Lung microvascular endothelial cell (primary cell): Measurements from ENCODE around the gene ONECUT3. TPM values are rescaled to one million over a fixed set of nuclear protein-coding genes. Genes with fewer than 3 reads are reported as not detected.
"Not testable (repeated sequence)": the region's sequence is repeated elsewhere in the genome, so short reads cannot be mapped to it uniquely, and the experiment has no call there.

Experiments
- DNase-seq, 2 donors: peaks; one replicate each; pipeline versions ENCODE4 v3.0.0 to v3.0.0-alpha.2; 2010; ENCODE audit warnings: low read depth in 2 of 2
- total RNA-seq: library from RNA; depleted of rRNA; stranded (reverse); fragments of >200 nt; gene quantifications from 2 replicates; pipeline ENCODE4 v1.2.1, GENCODE V29; 2014

The ONECUT3 gene
- total RNA-seq, 1 donor from 2014 or later = not detected

- no peak for DNase-seq
Measured at GRCh38 chr19:1791879-1792278, 38.6 kb downstream of the ONECUT3 start.

- DNase-seq = no peak
Measured at GRCh38 chr19:1794424-1795172, 41.3 kb downstream of the ONECUT3 start.

DNA sequence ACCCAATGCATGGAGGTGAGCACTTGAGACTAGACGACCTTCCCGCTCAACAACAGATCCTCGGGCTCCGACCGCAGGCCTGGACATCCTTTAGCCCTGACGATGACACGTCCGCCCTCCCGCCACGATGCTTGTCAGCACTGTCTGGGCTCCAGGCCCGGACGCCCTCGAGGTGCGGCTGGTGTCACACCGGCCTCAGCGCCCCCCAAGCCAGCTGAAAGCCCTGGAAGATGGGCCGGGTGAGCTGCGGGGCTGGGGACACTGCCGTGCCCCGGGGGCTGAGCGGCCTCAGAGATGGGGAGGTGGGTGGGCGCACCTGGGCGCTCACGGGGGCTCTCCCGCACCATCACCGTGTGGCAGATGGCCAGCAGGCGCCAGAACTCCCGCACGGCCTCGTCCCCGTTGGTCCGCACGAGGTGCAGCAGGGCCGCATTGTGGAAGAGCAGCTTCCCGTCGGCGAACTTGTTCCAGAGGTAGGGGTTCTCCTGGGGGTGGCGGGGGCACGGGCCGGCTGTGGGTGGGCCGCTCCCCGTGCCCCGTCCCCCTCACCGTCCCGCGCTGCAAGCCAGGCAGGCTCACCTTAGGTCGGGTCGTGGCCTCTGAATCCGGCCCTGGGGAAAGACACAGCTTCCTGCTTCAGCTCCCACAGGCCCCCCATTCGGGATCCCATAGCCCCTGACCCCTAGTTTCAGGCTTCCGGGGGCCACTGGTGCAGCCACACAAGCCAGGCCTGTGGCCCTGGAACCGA lies 43.3 kb downstream of the ONECUT3 start:
- DNase-seq = no peak

- not testable (repeated sequence) for DNase-seq
Measured at GRCh38 chr19:1797313-1797712, 44.0 kb downstream of the ONECUT3 start.

DNA sequence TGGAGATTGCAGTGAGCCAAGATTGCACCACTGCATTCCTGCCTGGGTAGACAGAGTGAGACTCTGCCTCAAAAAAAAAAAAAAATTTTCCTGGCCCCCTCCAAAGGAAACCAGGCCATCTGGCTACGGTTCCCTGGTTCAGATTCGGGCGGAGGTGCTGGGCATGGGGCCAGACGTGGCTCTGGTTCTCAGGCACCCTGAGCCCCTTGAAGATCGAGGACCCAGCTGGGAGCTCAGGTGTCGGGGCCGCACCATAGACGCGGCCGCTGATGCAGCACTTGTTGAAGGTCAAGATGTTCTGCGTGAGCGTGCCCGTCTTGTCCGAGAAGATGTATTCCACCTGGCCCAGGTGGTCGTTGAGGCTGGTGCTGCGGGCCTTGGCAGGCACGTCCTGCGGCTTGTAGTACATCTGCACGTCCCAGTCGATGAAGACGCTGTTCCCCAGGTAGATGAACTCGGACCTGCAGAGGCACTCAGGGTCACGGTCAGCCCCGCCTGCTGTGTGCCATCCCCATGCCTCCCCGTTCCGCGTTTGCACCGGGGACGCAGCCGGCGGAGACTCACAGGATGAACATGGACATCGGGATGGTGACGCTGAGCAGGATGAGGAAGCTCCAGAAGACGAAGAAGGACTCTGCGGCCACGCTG lies 46.5 kb downstream of the ONECUT3 start:
- no peak for DNase-seq

DNA sequence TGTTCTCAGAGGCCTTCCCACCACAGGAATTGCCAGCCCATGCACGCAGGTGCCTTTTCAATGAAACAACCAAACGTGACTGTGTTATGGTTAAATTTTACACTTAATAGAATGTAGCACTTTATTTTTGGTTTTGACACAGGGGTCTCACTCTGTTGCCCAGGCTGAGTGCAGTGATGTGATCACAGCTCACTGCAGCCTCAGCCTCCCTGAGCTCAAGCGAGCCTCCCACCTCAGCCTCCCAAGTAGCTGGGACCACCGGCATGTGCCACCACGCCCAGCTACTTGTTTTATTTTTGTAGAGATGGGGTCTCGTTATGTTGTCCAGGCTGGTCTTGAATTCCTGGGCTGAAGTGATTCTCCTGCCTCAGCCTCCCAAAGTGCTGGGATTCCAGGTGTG lies 51.6 kb downstream of the ONECUT3 start:
- no peak for DNase-seq

DNA sequence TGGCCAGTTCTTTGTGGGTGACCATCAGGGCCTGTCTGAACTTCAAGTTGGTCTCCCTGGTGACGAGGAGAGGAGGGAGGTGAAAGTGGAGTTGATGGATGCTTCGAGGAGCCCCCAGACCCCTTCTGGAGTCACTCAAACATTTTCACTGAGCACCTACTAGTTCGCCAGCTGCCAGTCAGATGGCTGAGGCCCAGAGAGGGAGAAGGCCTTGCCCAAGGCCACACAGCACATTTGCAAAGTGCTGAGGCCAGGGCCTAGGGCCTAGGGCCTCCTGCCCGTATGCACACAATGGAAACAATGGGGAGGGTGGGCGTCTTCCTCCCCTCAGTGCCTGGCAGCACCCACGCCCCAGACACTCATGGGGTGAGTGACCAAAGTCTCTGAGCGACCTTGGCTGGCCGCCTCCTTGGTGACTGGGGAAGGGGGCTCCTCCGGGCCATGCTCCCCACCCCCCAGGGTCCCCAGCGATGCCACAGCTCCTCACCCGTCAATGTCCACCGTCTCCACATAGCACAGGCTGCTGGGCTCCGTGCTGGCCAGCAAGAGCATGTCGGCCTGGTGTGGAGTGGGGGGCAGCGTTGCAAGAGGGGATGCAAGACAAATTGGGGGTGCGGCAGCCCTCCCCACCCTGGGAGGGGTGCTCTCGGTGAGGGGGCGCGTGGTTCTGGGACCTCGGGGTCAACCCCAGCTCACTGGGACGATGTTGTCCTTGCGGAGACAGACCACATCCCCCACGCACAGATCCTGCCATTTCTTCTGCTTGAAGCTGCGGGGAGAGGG lies 52.3 kb downstream of the ONECUT3 start:
- DNase-seq = no peak

DNA sequence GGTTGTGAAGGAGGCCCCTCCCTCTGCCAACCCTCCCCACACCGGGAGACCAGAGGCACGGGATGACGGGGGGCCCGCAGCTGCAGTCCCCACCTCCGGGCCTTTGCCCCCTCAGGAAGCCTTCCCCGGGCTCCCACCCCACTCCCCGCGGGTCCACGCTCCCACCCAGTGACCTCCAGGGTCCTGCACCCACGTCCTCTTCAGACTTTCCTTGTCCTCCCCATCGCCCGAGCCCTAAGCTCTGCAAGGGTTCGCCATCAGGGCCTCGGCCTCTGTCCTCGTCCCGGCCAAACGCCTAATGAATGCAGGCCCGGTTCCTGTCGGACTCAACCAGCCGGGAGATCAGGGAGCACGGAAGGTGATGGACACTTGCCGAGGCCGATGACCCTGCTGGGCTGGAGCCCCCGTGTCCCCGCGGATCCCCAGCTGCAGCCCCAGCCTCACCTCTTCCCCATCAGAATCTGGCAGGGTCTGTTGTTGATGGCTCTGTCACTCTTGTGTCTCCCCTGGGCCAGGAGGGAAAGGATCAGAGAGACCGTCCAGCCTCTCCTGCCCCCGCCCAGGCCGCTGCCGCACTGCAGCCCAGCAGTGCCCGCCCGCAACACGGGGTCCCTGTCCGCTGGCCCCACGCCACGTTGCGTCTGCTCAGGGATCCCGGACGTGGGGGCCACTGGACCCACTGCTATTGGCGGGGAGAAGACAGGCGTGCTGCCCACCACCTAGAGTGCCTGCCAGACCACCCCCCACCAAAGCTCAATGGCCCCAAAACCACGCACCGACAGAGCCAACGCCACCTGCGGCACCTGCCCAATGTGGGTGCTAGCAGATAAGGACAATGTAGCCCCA lies 53.1 kb downstream of the ONECUT3 start:
- DNase-seq = no peak

- DNase-seq = no peak
Measured at GRCh38 chr19:1807030-1807694, 53.9 kb downstream of the ONECUT3 start.

DNA sequence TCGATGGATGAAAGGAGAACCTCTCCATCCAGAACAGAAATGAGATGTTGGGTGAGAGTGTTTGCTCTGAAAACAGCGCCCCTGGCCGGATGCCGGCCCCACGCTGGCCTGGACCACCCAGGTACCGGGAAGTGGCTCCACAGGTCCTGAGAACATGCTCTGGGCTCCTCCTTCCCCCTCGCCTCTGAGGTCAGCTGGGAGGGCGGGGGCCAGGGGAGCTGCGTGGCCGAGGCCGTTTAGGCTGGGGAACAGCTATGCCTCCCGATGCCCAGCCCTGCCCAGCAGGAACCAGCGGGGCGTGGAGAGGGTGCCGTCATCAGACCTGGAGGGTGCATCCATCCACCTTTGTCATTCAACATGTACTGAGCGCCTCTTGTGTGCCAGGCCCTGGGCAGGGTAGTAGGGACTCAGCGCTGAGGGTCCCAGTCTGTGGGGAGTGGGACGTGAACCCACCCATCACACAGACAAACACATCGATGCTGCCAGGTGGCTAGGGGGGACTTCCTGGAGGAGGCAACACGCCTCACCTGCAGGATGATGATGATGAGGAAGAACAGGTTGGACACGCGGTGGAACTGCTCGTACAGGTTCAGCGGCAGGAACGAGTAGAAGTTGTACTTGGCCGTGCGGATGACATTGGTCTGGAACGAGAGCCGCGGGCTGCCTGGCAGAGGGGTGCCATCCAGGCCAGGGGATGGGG lies 54.5 kb downstream of the ONECUT3 start:
- DNase-seq = no peak

- no peak for DNase-seq
Measured at GRCh38 chr19:1808395-1808731, 55.1 kb downstream of the ONECUT3 start.

DNA sequence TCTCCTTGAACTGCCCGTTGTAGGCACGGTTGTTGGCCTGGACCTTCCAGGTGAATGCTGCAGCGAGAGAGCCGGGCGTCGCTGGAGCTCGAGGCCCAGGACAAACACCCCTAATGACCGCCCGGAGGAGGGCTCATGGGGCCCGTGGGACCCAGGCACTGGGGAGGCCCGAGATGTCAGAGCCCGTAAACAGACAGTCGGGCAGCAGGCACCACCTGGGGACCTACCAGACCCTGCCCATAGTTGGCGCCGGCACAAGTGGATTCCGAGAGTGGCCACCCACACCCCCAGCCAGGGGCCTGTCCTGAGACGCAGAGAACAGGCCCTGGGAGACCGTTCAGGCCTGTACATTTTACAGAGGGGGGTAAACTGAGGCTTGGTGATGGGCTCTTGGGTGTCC lies 56.4 kb downstream of the ONECUT3 start:
- no peak for DNase-seq

GRCh38 chr19:1810439-1811160 lies 57.3 kb downstream of the ONECUT3 start:
- DNase-seq = no peak

DNA sequence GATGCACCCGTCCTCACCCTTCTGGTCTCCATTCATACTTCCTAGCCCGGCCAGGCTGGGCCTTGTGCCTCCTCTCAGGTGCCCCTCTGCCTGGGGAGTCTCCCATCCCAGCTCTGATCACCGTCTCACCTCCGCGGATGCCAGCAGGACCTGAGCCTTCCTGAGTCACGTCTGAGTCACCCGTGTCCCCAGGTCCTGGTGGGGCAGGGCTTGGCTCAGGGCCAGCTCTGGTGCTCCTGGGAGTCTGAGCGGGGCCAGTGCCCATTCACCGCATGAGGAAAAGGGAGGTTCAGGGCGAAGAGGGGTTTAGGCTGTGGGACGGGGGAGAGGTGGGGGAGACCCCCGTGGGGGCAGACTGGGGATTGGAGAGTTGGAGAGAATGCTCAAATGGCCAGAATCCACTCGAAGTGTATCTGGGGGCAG lies 58.2 kb downstream of the ONECUT3 start:
- peak; percentile 39 to 52 for DNase-seq

DNA sequence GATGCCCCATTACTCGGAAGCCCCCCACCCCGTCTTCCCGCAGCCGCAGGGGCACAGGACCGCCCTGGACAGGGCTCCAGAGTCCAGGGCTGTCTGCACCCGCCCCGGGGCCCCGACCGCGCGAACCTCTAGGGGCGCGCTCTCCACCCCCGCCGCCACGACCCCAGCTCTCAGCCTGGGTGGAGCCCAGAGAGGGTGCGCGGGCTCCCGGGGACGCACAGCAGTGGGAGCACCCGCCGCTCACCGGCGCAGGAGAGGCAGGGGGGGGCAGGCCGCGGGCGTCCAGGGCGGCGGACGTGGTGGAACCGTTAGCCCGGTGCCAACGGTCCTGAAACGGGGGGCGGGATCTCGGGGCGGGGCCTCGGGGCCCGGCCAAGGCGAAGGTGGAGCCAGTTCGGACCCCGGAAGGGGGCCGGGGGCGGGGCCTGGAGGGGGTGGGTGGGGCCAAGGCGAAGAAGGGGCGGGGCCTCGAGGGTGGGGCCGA lies 58.7 kb downstream of the ONECUT3 start, which contains the start of gene ATP8B3:
ATP8B3 (minus strand) TSS at position 335 of the 484 bp plus-strand sequence. CDS start 540 bp downstream, outside the sequence.
- no peak for DNase-seq

GRCh38 chr19:1812426-1813191 lies 59.3 kb downstream of the ONECUT3 start:
- DNase-seq = peak; percentile 82 to 84

DNA sequence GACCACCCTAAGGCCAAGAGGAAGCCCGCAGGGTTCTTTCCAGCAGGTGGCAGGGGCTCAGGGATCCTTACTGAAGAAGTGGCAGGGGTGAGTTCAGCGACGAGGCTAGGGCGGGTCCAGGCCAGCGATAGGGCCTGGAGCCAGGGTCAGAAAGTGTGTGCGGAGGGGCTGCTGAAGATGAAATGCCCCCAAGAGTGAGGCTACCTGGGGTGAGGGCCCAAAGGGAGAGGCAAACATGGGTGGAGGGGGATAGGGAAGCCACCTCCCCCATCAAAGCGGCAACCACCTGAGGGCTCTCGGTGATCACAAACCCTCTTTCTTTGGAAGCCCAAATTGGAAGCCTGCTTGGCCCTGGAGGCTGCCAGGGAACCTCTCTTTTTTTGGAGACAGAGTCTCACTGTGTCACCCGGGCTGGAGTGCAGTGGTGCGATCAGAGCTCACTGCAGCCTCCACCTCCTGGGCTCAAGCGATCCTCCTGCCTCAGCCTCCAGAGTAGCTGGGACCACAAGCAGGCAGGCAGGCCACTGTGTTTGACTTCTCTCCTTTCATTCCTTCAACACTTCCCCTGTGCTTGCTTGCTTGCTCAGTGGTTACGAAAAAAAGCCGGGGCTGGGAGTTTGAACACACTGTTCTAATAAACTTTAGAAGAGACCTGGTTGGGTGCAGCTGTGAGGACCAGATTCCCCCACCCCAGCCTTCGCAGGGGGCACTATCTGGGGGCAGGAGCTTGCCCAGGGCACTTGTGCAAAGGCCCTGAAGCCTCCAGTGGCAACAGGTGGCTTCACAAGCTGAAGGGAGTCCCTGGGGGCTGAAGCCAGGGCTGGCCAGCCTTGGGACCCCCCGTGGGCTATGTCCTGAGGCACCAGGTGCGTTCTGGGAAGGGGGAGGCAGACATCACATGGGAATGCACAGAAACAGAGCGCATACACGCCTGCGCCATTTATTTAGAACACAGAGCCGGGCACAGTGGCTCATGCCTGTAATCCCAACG lies 60.2 kb downstream of the ONECUT3 start:
- DNase-seq = no peak
